ENCODE results near the gene ILF2. TPM values are rescaled to one million over a fixed set of nuclear protein-coding genes. Genes with fewer than 3 reads are reported as not detected.
A peak's percentile ranks its signal among the peaks of the same experiment; 100 is the strongest.

The ILF2 gene
- total and polyA plus RNA-seq, 2 of the 13 experiments (the other 11 are each of a cell fraction or from before 2014, with no cell fraction given) = 292 to 366 TPM

DNA sequence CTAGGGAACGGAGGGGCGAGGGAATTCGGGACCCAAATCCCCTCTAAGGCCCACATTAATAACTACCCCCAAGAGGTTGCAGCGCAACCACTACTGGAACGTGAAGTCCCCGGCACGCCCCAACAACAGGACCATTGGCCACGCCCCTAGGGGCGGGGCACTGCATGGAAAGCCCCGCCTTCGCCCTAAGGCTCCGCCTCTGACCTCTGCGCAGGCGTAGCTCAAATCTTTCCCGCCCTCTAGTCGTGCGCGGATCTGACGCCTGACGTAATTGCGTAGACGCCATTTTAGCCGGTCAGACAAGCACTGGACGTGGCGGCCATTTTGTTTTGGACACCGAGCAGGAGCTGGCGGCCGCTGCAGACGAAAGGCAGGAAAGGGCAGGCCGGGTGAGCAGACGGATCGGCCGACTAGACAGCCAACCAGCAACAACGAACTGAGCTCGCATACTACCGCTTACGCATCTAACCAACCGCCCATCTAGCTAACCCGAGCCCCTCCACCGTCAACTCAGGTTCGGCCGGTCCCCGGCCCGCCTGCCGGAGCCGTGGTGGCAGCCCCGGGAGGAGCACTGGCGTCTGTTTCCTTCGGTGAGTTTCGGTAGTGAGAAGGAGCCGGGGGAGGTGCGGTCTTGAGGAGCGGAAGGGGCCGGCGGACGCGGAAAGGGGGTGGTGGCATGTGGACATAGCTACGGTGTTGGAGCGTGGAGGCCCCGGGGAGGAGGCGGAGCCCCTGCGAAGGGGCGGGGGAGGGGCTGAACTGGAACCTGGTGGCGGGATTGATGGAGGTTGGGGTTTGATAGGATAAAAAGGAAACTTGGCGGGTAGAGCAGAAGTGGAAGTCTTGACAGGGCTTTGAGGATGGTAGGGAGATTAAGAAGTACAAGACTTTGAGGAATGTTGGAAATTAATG, 36.8 kb downstream of the ILF2 start, which contains the start of gene CHTOP (continued):
- TF ChIP-seq CC2D1A (CRISPR knock-in tag; IDR thresholded peaks at IDR 0.05) = no peak
- TF ChIP-seq, protein P1, sequence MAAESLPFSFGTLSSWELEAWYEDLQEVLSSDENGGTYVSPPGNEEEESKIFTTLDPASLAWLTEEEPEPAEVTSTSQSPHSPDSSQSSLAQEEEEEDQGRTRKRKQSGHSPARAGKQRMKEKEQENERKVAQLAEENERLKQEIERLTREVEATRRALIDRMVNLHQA (CRISPR knock-in tag; IDR thresholded peaks at IDR 0.05) = no peak
- TF ChIP-seq MEF2D (CRISPR knock-in tag; IDR thresholded peaks at IDR 0.05) = peak; percentile 64; the same call in 1 of the 2 replicates
- peak; percentile 74; the same call in 1 of the 3 replicates for TF ChIP-seq MXI1 (IDR thresholded peaks at IDR 0.05; ENCODE audit: borderline replicate concordance, low read depth, low read length)
- 0 out of 2 replicates have a peak, but pooled peaks have one; percentile 54 for TF ChIP-seq THYN1 (CRISPR knock-in tag; IDR thresholded peaks at IDR 0.05; ENCODE audit: borderline replicate concordance, low read depth)
- peak; percentile 49; the same call in 1 of the 2 replicates for TF ChIP-seq HES4 (CRISPR knock-in tag; IDR thresholded peaks at IDR 0.05; ENCODE audit: borderline replicate concordance)
- no peak for TF ChIP-seq ZNF234 (CRISPR knock-in tag; conservative IDR thresholded peaks at IDR 0.05)
- no peak for TF ChIP-seq RBM22 (optimal IDR thresholded peaks at IDR 0.05; ENCODE audit: low read length)
- peak; percentile 89 for TF ChIP-seq HNRNPLL (IDR thresholded peaks at IDR 0.05; ENCODE audit: low read depth, low read length, poor library complexity, severe bottlenecking)
- peak; percentile 50; the same call in 1 of the 2 replicates for TF ChIP-seq ZBTB38 (CRISPR knock-in tag; IDR thresholded peaks at IDR 0.05)
- TF ChIP-seq, protein P2, sequence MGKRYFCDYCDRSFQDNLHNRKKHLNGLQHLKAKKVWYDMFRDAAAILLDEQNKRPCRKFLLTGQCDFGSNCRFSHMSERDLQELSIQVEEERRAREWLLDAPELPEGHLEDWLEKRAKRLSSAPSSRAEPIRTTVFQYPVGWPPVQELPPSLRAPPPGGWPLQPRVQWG (CRISPR knock-in tag; IDR thresholded peaks at IDR 0.05; ENCODE audit: borderline replicate concordance, low read depth) = no peak
- TF ChIP-seq SIN3B (IDR thresholded peaks at IDR 0.05; ENCODE audit: low read length) = no peak
- no peak for TF ChIP-seq ZBTB1 (CRISPR knock-in tag; IDR thresholded peaks at IDR 0.05; ENCODE audit: borderline replicate concordance)
- peak; percentile 78; the same call in 1 of the 2 replicates for TF ChIP-seq BRD4 (CRISPR knock-in tag; IDR thresholded peaks at IDR 0.05)
- TF ChIP-seq ZNF350 (CRISPR knock-in tag; IDR thresholded peaks at IDR 0.05; ENCODE audit: borderline replicate concordance, low read depth) = peak; percentile 96
- TF ChIP-seq, protein P3, sequence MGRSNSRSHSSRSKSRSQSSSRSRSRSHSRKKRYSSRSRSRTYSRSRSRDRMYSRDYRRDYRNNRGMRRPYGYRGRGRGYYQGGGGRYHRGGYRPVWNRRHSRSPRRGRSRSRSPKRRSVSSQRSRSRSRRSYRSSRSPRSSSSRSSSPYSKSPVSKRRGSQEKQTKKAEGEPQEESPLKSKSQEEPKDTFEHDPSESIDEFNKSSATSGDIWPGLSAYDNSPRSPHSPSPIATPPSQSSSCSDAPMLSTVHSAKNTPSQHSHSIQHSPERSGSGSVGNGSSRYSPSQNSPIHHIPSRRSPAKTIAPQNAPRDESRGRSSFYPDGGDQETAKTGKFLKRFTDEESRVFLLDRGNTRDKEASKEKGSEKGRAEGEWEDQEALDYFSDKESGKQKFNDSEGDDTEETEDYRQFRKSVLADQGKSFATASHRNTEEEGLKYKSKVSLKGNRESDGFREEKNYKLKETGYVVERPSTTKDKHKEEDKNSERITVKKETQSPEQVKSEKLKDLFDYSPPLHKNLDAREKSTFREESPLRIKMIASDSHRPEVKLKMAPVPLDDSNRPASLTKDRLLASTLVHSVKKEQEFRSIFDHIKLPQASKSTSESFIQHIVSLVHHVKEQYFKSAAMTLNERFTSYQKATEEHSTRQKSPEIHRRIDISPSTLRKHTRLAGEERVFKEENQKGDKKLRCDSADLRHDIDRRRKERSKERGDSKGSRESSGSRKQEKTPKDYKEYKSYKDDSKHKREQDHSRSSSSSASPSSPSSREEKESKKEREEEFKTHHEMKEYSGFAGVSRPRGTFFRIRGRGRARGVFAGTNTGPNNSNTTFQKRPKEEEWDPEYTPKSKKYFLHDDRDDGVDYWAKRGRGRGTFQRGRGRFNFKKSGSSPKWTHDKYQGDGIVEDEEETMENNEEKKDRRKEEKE (IDR thresholded peaks at IDR 0.05) = no peak
- TF ChIP-seq, protein P4, sequence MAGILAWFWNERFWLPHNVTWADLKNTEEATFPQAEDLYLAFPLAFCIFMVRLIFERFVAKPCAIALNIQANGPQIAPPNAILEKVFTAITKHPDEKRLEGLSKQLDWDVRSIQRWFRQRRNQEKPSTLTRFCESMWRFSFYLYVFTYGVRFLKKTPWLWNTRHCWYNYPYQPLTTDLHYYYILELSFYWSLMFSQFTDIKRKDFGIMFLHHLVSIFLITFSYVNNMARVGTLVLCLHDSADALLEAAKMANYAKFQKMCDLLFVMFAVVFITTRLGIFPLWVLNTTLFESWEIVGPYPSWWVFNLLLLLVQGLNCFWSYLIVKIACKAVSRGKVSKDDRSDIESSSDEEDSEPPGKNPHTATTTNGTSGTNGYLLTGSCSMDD (CRISPR knock-in tag; IDR thresholded peaks at IDR 0.05) = no peak
- TF ChIP-seq, protein P5, sequence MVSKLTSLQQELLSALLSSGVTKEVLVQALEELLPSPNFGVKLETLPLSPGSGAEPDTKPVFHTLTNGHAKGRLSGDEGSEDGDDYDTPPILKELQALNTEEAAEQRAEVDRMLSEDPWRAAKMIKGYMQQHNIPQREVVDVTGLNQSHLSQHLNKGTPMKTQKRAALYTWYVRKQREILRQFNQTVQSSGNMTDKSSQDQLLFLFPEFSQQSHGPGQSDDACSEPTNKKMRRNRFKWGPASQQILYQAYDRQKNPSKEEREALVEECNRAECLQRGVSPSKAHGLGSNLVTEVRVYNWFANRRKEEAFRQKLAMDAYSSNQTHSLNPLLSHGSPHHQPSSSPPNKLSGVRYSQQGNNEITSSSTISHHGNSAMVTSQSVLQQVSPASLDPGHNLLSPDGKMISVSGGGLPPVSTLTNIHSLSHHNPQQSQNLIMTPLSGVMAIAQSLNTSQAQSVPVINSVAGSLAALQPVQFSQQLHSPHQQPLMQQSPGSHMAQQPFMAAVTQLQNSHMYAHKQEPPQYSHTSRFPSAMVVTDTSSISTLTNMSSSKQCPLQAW (CRISPR knock-in tag; IDR thresholded peaks at IDR 0.05) = peak; percentile 92
- TF ChIP-seq PHF20 (CRISPR knock-in tag; IDR thresholded peaks at IDR 0.05) = peak; percentile 69
- no peak for TF ChIP-seq ZNF282 (IDR thresholded peaks at IDR 0.05; ENCODE audit: partially characterized antibody)
- TF ChIP-seq ZNF564 (CRISPR knock-in tag; IDR thresholded peaks at IDR 0.05) = peak; percentile 58; the same call in 1 of the 2 replicates
- peak; percentile 88 for TF ChIP-seq POLR2AphosphoS5 (IDR thresholded peaks at IDR 0.05; ENCODE audit: low read depth, low read length)
- TF ChIP-seq RBFOX2 (IDR thresholded peaks at IDR 0.05; ENCODE audit: low read depth, low read length) = peak; percentile 96
- TF ChIP-seq SMARCE1 (IDR thresholded peaks at IDR 0.05; ENCODE audit: borderline replicate concordance) = no peak
